IMR-90 (cell line): Measurements from ENCODE around the gene UGT1A7. TPM values are rescaled to one million over a fixed set of nuclear protein-coding genes. Genes with fewer than 3 reads are reported as not detected.

Source experiments
- ATAC-seq: fragments of 200-7000 bp; cut with Tn5 transposase; 2 replicates; pipeline ENCODE4 v1.9.1; 2020; ENCODE audit warnings: low read depth, mild to moderate bottlenecking, moderate library complexity
- BruUV-seq: library from RNA; stranded (reverse); fragments of 400-500 nt; replicated peaks from 2 replicates; lab custom pipeline; 2021; lab: Mats Ljungman, UMichigan
- CTCF ChIA-PET: fragments of 300-600 bp; formaldehyde crosslinking; extraction: SDS; loops from one replicate; lab custom pipeline; 2021; ENCODE audit warnings: antibody characterized with exemption; lab: Yijun Ruan, JAX
- POLR2A ChIA-PET: fragments of 300-600 bp; sonication (Branson Sonifier 250); formaldehyde crosslinking; loops from one replicate; lab custom pipeline; 2022; ENCODE audit warnings: antibody characterized with exemption; ENCODE audit not compliant: unreplicated experiment; lab: Charles Lee
- DNase-seq: peaks from one replicate; pipeline ENCODE4 v3.0.0; 2013
- H2AFZ ChIP-seq: replicated peaks from 2 replicates; pipeline ENCODE3; 2013; ENCODE audit warnings: low read length, mild to moderate bottlenecking; ENCODE audit not compliant: poor library complexity
- H2AK5ac ChIP-seq: 2 replicates; pipeline ENCODE4 v1.6.1; 2013; ENCODE audit warnings: low read depth, low read length, inconsistent platforms
- H2AK9ac ChIP-seq: replicated peaks from 2 replicates; pipeline ENCODE3; 2013; ENCODE audit warnings: mild to moderate bottlenecking, low read depth, low read length, moderate library complexity; ENCODE audit not compliant: poor library complexity
- H2BK120ac ChIP-seq: 2 replicates; pipeline ENCODE4 v1.6.1; 2013; ENCODE audit warnings: low read depth, low read length, inconsistent platforms
- H2BK15ac ChIP-seq: 3 replicates; pipeline ENCODE4 v1.6.1; 2013; ENCODE audit warnings: low read depth, low read length, inconsistent platforms
- H2BK20ac ChIP-seq: 2 replicates; pipeline ENCODE4 v1.6.1; 2013; ENCODE audit warnings: low read depth, mild to moderate bottlenecking, inconsistent platforms, low read length, moderate library complexity
- H2BK5ac ChIP-seq: 2 replicates; pipeline ENCODE4 v1.6.1; 2013; ENCODE audit warnings: mild to moderate bottlenecking, low read depth, low read length, inconsistent platforms; ENCODE audit not compliant: poor library complexity, severe bottlenecking
- H3K14ac ChIP-seq: replicated peaks from 2 replicates; pipeline ENCODE4 v1.6.1; 2013; ENCODE audit warnings: low read depth, low read length, inconsistent platforms
- H3K18ac ChIP-seq: 2 replicates; pipeline ENCODE4 v1.6.1; 2013; ENCODE audit warnings: low read depth, low read length, control low read depth
- H3K23ac ChIP-seq: 2 replicates; pipeline ENCODE4 v1.6.1; 2013; ENCODE audit warnings: low read depth, low read length, inconsistent platforms
- H3K27ac ChIP-seq: 2 replicates; pipeline ENCODE4 v1.5.1; 2013; ENCODE audit warnings: mild to moderate bottlenecking, control low read depth, low read length; ENCODE audit not compliant: insufficient read depth
- H3K27me3 ChIP-seq: 2 replicates; pipeline ENCODE4 v1.6.1; 2013; ENCODE audit warnings: low read length; ENCODE audit not compliant: control insufficient read depth, insufficient read depth
- H3K36me3 ChIP-seq: 2 replicates; pipeline ENCODE4 v1.6.1; 2013; ENCODE audit warnings: low read length, mixed read lengths; ENCODE audit not compliant: control insufficient read depth, insufficient read depth
- H3K4ac ChIP-seq: 2 replicates; pipeline ENCODE4 v1.6.1; 2013; ENCODE audit warnings: low read depth, low read length, inconsistent platforms
- H3K4me1 ChIP-seq: 2 replicates; pipeline ENCODE4 v1.6.1; 2013; ENCODE audit warnings: low read length, mixed read lengths; ENCODE audit not compliant: control insufficient read depth, insufficient read depth
- H3K4me2 ChIP-seq: 2 replicates; pipeline ENCODE4 v1.6.1; 2013; ENCODE audit warnings: low read depth, mild to moderate bottlenecking, control low read depth, low read length, moderate library complexity
- H3K4me3 ChIP-seq: 2 replicates; pipeline ENCODE4 v1.5.1; 2013; ENCODE audit warnings: low read depth, mild to moderate bottlenecking, control low read depth, low read length, moderate library complexity; ENCODE audit not compliant: insufficient read depth
- H3K56ac ChIP-seq: 2 replicates; pipeline ENCODE4 v1.6.1; 2013; ENCODE audit warnings: low read length, inconsistent platforms; ENCODE audit not compliant: insufficient read depth; ENCODE audit errors: extremely low read depth
- H3K79me1 ChIP-seq, 2 experiments: 2 replicates each; pipeline ENCODE4 v1.6.1; 2013; ENCODE audit warnings: low read length in 2 of 2, inconsistent platforms in 1 of 2, low read depth in 1 of 2
- H3K9ac ChIP-seq: 2 replicates; pipeline ENCODE4 v1.6.1; 2013; ENCODE audit warnings: low read depth, low read length, control low read depth
- H3K9me1 ChIP-seq: 2 replicates; pipeline ENCODE4 v1.6.1; 2013; ENCODE audit warnings: low read length, inconsistent platforms; ENCODE audit not compliant: insufficient read depth
- H3K9me3 ChIP-seq: 2 replicates; pipeline ENCODE4 v1.6.1; 2013; ENCODE audit warnings: low read length; ENCODE audit not compliant: control insufficient read depth, insufficient read depth
- H4K20me1 ChIP-seq: 2 replicates; pipeline ENCODE4 v1.6.1; 2013; ENCODE audit warnings: low read length, inconsistent platforms; ENCODE audit not compliant: insufficient read depth
- H4K5ac ChIP-seq: 2 replicates; pipeline ENCODE4 v1.6.1; 2013; ENCODE audit warnings: mild to moderate bottlenecking, low read depth, low read length, control low read depth
- H4K8ac ChIP-seq, 2 experiments: 2 replicates each; pipeline ENCODE4 v1.6.1; 2013; ENCODE audit warnings: low read depth in 2 of 2, low read length in 2 of 2, control low read depth in 1 of 2, inconsistent platforms in 1 of 2
- H4K91ac ChIP-seq: 2 replicates; pipeline ENCODE4 v1.6.1; 2013; ENCODE audit warnings: low read depth, low read length, inconsistent platforms; ENCODE audit not compliant: insufficient read depth
- BHLHE40 ChIP-seq: fragments of 150-350 bp; IDR thresholded peaks from 2 replicates; pipeline ENCODE4 v1.6.1; 2016; ENCODE audit warnings: mild to moderate bottlenecking, low read depth, low read length
- MXI1 ChIP-seq: IDR thresholded peaks from 2 replicates; pipeline ENCODE4 v1.6.1; 2012; ENCODE audit warnings: low read depth, mild to moderate bottlenecking, low read length, moderate library complexity, borderline replicate concordance
- NFE2L2 ChIP-seq: fragments of 150-350 bp; IDR thresholded peaks from 2 replicates; pipeline ENCODE4 v1.6.1; 2016; ENCODE audit warnings: low read depth, mild to moderate bottlenecking, low read length
- USF2 ChIP-seq: fragments of 150-350 bp; IDR thresholded peaks from 2 replicates; pipeline ENCODE4 v1.6.1; 2017; ENCODE audit warnings: mild to moderate bottlenecking, antibody characterized with exemption, low read length, low read depth
- WGBS, 2 experiments: methylation state at CpG; one replicate each; pipeline versions ENCODE4 v1.1.5 to v1.1.7; 2013; ENCODE audit warnings: missing lambda C conversion rate in 2 of 2; ENCODE audit not compliant: insufficient read length in 1 of 2; ENCODE audit errors: extremely low coverage in 2 of 2; 5-methylcytosine and 5-hydroxymethylcytosine counted together
- dilution Hi-C: fragments of 300-500 bp; cut with HindIII; formaldehyde crosslinking; loops from one replicate; pipeline ENCODE4 v1.14.3; 2018; ENCODE audit warnings: low sequenced_read_pairs; ENCODE audit not compliant: unreplicated experiment
- in situ Hi-C: fragments of 300-500 bp; cut with MboI; formaldehyde crosslinking; loops from 3 replicates; pipeline ENCODE4 v1.14.3; 2019; ENCODE audit warnings: low sequenced_read_pairs, inconsistent platforms, mixed read lengths
- intact Hi-C: fragments of 100-400 bp; cut with micrococcal nuclease; formaldehyde crosslinking; loops from 2 replicates; pipeline ENCODE4 v1.10.0; 2022
- polyA plus RNA-seq, 3 experiments: library from polyadenylated mRNA; depleted of rRNA; stranded (reverse); fragments of >200 nt; gene quantifications; 2 replicates each; pipeline ENCODE4 v1.2.3, GENCODE V29; 2012; ENCODE audit warnings: low replicate concordance in 1 of 3
- total RNA-seq: library from RNA; depleted of rRNA; stranded (reverse); fragments of >200 nt; gene quantifications from 2 replicates; pipeline ENCODE4 v1.2.3, GENCODE V29; 2012

UGT1A7 gene
- total and polyA plus RNA-seq, 2 of the 4 experiments (the other 2 are of a cell fraction): not detected

- intact Hi-C loops: no loop called here
- Histone ChIP-seq H3K9me3 (no peaks in the 10 kb centered on the region), H4K5ac (no peak overlapping the region), H2AK5ac (no peak overlapping the region), H3K4me1 (no peaks in the 10 kb centered on the region), H3K14ac (no peak overlapping the region), H3K56ac (no peak overlapping the region), H3K79me1 (no peaks in the 10 kb centered on the region), H3K4me2 (no peak overlapping the region), H3K23ac (no peak overlapping the region), H3K18ac (no peak overlapping the region), H3K9ac (no peak overlapping the region), H3K4ac (no peak overlapping the region), H2BK20ac (no peak overlapping the region), H2BK120ac (no peak overlapping the region), H3K27ac (no peak overlapping the region), H4K8ac (no peak overlapping the region), H4K20me1 (no peaks in the 10 kb centered on the region), H3K9me1 (no peaks in the 10 kb centered on the region), H4K91ac (no peak overlapping the region), H2BK15ac (no peak overlapping the region), H2AK9ac (no peak overlapping the region), H3K4me3 (no peak overlapping the region), H3K27me3 (peaks cover 44% of the 10 kb centered on the region), H2AFZ (no peak overlapping the region), H2BK5ac (no peak overlapping the region), H3K36me3 (no peaks in the 10 kb centered on the region)
- dilution Hi-C loops: no loop called here
- DNase-seq (no peak), ATAC-seq (no peak)
- WGBS, 2 experiments: 35% methylated on average over 2 of the region's 12 CpGs; no CpG with 5 or more reads in 1 of the 2 experiments
- no TSS peak for BruUV-seq
- in situ Hi-C loops: no loop called here
- ChIA-PET POLR2A (no interaction called here), CTCF (no interaction called here)
- TF ChIP-seq BHLHE40: no peak
- TF ChIP-seq USF2: no peak
- TF ChIP-seq NFE2L2: no peak
- no peak for TF ChIP-seq MXI1
Measured at GRCh38 chr2:233807215-233807865, 125.6 kb downstream of the UGT1A7 start.
